LoVo (cell line): Measurements from ENCODE around the gene LPIN3.

Experiments
- DNase-seq: peaks from one replicate; pipeline ENCODE4 v3.0.0-alpha.2; 2016; ENCODE audit warnings: low spot score

The LPIN3 gene

DNA sequence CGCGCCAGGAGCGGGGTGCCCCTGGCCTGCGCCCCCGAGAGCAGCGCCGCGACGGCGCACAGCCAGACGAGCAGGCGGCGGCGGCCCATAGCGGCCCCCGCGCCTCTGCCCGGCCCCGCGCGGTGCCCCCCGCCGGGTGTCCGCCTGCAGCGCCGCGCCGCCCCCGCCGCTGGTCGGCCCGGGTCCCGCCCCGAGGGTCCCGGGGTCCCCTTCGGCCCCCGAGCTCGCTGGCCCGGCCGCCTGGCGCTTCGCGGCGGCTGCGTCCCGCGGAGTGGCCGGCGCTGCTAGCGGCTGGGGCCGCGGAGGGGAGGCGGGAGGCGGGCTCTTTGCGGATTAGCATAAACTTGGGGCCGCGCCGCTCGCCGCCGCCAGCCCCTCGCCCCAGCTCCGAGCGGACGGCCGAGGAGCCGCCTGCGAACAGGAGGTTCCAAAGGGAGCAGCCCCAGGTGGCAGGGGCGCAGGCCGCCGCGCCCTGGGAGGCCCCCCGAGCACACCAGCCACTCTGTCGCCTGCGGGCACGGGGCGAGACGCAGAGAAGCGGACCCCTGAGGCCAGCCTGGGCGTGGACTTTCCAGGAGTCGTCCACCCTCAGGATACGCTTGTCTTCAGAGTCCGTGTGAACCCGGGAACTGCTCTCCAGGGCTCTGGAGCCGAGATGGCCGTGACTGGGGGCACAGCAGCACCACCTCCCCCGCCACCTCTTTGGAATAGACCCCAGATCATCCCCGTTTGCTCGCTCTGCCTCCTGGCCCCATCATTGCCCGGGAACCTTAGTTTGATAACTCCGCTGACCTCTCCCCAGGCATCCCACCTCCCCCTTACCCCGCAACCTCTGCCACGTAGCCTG, 26.1 kb downstream of the LPIN3 start, which contains the start of gene EMILIN3:
Gene EMILIN3 (minus strand): TSS at position 273 of the 847 bp plus-strand sequence. CDS start 184 bp downstream, at position 89.
- DNase-seq = no peak

DNA sequence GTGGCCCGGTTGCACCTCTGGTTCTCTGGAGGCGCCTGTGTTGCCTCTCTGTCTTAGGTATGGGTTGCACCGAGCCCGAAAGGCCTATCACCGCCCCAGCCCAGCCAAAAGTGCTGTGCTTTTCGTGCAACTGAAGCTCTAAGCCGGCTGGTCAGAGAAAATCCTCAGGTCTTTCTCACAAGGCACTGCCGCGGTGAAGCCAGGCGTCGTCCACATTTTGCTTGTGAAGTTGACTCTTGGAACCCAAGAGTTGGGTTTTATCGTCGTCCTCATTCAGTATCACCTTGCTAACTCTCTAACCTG, 26.7 kb downstream of the LPIN3 start:
- no peak for DNase-seq

DNA sequence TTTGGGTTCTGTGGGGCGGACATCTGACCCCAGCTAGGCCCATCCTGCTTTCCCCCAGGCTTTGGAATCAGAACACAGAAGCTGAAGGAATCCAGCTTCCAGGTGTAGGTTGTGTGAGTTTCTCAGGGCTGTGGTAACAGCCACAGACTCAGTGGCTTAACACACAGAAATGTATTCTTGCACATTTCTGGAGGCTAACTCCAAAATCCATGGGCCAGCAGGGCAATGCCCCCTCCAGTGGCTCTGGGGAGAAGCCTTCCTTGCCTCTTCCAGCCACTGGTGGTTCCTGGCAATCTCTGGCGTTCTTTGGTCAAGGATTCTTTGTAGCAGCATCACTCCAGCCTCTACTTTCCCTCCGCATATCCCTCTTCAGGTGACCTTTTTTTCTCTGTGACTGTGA, 27.3 kb downstream of the LPIN3 start:
- no peak for DNase-seq

DNA sequence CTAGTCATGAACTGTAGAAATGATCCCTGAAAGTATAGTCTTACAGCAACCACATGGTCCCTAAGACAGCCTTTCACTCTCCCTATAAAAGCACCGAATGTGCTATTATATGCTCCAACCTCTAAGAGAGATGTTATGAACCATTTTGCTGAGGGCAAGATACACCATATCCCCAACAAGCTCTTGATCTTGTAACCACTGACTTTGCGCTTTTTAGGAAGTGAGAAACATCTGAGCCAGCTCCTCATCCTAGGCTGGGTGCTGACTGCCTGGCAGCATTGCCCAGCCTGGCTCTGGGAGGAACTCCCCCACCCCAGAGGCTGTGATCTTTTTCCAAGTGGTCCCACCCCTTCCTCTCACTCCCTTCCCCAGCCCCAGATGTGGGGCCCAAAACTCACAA, 29.1 kb downstream of the LPIN3 start:
- DNase-seq = no peak

DNA sequence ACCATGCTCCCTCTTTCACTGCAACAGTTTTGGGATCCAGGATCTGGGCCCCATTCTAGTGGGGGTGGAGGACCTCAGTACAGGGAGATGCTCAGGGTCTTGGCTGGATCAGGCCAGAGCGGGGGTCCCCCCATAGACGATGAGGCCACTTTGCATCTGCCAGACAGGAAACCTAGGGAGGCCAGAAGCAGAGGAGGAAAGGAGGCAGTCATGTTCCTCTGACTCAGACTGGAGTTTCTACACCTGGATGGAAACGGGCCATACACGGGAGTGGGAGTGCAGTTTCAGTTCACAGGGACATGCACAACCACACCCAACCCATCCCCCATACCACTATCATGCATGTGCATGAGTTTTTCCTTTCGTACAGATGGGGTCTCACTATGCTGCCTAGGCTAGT, 29.6 kb downstream of the LPIN3 start:
- DNase-seq = no peak

DNA sequence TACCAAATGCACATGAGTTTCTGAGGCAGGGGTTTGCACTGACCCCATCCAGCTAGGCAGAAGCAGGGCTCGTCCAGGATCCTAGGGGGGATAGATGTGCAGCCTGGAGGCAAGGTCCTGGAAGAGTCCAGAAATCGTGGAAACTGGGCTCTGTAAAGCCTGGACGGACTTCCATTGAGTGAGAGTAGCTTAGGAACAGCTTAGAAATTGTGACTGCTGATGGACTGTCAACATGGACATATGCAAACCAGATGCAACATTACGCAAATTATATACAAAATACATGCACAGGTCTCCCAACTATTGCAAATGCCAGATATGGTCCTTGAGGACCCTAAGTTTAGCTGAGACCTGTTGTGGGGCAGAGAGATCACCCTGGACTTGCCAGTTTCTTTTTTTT, 30.8 kb downstream of the LPIN3 start:
- no peak for DNase-seq

DNA sequence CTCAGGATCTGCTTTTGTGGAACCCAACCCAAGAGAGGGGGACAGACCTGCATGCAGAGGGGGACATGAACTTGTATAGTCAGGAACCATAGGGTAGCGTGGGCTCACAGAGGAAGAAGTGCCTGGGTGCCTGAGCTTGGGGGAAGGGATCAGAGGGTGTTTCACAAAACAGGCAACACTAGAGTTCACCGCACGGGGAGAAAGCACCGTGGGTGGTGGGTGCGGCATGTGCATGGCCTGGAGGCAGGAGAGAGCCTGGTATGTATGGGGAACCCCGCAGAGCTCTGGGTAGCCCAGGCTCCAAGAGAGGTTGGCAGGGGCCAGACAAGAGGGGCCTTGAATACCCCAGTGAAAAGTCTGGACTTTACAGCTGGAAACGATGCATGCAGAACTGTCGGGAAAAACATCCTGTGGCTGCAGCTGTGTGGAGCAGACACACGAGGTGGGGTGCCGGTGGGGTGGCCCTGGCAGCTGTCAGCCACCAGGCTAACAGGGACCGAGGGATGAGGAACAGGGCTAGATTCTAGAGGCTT, 32.7 kb downstream of the LPIN3 start:
- DNase-seq = no peak

DNA sequence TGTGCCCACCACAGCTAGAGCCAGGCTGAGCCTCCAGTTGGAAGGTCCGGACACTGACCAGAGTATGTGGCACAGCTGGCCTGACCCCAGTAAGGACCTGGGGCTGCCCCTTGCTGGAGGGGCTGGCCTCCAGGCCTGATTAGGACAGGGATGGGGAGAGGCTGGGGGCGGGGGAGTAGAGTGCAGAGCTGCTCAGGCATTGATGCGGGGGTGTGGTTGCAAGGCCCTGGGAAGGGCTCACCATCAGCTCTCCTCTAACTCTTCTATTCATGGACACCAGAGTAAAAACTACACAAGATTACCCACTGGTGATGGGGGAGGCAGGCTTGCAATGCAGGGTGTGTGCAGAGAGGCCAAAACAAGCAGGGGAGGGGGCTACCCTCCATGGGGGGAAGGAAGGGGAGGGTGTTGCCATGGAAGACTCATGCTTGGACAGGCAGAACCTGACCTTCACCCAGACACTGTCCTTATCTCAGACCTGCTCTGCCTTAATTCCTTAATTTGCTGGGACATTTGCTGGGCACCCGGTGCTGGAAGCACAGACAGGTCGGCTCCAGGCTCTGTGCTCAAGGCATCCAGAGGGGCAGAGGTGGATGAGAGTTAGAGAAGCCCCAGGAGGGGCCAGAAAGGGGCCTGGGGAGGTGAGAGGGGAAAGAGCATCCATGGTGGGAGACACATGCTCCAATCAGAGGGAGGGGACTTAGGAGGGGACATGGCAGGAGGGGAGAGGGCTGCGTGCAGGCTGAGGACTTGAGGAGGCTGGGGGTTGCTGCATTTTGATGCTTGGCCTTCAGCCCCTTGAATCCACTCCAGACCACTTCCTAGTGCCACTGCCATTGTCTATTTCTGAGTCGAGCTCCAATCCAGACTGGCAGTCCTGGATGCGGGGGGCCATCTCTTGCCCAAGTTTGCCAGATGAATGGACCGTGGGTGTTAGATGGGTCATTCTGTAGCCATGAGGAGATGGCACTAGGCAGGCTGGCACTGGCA, 33.6 kb downstream of the LPIN3 start:
- DNase-seq = no peak

DNA sequence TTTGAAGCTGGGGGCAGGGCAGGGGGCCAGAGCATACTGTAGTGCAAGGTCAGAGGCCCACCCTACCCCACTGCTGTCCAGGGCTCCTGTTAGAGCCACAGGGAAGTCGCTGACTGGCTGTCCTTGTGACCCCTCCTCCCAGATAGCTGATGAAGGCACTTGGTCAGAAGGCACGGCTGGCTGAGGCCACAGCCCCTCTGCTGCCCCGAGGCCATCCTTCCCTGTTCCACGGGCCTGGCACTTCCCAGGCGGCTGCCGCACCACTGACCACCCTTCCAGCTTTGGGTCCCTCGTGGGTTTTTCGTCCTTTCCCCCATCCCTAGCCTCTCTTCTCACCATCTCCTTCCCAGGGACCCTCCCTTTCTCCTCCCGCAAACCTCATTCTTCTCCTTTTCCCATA, 35.2 kb downstream of the LPIN3 start:
- no peak for DNase-seq

DNA sequence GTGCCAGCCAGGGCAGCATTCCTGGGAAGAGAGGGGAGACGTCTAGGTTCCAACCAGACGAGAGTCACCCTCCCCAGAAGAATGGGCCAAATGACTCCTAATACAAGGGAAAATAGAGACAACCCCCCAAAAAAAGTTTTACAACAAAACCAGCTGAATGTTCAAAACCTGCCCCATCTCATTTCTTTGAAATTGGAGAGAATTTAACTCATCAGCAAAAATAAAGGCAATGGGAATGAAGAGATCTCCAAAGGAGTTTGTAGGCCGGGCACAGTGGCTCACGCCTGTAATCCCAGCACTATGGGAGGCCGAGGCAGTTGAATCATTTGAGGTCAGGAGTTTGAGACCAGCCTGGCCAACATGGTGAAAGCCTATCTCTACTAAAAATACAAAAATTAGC, 35.7 kb downstream of the LPIN3 start:
- no peak for DNase-seq

DNA sequence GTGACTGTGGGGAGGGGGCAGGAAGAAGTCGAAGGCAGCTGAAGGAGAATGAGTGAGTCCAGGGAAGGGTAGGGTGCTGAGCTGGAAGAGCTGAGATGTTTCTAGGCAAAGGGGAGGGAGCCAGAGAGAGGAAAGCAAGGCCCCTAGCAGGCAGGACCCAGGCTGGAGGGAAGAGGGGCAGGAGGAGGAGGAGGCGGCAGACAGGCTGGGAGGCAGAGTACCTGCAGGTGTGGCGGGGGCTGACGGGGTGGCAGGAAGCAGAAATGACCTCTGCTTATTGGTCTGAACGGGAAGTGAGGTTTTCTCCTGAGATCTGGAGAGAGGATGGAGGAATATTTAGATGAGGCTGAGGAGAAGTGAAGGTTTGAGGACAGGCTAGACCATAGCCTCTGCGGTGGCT, 36.7 kb downstream of the LPIN3 start:
- no peak for DNase-seq

DNA sequence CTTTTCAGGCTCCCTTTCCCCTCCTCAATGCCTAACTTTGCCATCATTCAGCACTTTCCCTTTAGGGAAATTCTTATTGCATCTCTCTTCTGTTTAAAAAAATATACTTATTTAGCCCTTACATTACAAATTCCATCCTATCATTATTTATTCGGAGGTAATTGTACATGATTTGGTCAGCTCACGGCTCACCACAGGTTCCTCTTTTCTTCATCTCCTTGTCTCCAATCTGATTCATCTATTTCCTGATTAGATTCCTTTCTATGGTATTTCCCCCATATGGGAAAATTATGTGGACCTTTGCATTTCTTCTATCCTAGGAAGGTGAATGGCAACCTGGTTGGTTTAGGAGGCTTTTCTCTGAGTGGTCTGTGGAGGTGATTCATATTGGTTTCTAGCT, 38.9 kb downstream of the LPIN3 start:
- DNase-seq = no peak

DNA sequence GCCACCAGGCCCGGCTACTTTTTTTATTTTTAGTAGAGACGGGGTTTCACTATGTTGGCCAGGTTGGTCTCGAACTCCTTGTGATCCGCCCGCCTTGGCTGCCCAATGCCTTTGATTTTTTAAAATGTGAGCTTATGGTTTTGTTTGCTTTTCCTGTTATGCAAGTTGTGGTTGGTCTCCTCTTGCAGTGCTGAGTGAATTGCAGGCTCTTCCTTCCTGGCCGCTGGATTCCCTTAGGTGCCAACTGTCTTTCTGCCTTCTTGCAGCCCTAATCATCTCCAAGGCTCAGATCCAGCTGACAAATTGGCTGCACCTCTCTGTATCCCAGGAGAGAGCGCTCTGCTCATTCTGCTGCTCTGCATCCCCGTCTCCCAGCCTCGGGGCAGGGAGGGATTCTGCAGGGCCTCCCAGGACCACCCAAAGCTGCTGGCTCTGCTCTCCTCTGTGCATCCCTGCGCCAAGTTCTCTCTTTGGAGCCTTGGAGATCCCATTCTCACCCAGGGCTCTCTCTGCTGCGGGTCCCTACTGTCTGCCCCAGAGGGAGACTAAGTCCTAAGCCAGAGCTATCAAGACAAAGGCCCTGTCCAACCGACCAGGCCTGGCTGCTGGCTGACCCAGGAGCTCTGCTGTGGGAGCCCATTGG, 40.1 kb downstream of the LPIN3 start:
- no peak for DNase-seq

DNA sequence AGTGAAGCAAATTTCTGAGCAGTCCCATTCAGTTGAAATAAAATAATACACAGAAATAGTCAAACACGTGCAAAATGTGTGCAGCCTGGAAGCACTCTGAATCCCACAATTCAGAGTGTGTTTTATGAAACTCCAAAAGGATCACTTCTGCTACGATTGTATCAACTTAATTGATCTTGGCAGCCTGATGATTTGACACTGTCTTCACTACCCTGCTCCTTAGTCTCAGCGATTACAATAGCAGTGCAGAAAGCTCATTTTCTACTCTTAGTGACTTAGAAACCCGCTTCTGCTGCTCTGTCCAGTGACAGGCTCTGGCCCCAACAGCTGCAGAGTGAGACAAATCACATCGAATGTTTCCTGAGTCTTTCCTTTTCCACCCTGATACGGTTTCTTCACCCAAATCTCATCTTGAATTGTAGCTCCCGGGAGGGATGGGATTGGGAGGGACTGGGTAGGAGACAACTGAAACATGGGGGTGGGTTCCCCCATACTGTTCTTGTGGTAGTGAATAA, 42.2 kb downstream of the LPIN3 start:
- DNase-seq = no peak

DNA sequence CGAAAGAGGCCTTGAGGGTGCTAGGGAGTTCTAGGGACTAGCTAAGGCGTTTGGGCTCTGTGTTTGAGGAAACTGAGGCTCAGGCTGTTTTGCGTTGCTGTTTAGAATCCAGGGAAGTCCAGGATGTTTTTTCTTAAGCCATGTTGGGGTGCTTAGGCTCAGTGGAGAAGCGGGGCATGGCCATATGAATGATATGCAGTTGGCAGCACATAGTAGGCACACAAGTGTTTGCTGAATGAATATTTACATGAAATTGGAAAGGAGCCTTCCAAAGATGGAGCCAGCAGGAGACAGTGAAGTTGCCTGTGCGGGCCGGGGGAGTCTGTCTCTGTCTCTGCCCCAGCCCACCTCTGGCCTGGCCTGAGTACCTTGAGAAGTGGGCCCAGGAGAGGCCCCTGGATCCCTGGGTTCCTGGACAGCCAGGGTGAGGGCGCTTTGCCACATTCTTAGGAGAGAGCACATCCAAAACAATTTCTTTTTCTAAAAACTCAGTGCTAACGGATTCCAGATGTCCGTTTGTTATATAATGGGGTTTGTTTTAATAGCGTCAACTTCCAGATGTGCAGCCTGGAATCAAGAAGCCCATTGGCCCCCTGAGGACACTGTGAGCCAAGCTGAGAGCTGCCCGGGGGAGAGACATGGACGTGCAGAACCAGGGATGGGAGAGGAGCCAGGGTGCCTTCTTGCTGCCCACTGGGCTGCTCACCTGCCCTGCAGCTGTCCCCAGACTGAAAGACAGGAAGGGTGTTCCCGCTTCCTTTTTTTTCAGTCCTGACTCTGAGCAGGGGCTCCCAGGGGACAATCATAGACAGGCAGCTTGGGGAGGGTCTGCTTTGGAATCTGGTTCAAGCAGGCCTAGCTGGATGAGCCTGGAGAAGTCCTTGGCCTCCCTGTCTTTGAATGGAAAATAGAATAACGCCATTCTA, 46.1 kb downstream of the LPIN3 start:
- no peak for DNase-seq

DNA sequence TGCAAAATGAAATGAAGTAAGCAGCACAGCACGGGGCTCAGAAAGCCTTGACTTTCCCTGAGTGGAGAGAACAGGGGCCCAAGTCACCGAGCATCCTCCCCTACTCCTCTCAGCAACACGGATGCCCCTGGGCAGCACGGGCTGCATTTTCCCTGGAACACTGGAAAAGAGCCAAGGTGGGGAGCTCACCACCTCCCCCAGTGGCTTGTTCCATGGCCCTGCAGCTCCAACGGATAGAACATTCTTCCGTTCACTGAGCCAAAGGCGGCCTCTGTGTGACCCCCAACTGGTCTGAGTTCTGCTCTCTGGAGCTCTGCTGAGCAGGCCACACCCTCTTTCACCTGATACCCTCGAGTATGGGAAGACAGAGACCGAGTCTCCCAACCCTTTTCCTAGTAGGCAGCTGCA, 46.8 kb downstream of the LPIN3 start:
- DNase-seq = no peak

DNA sequence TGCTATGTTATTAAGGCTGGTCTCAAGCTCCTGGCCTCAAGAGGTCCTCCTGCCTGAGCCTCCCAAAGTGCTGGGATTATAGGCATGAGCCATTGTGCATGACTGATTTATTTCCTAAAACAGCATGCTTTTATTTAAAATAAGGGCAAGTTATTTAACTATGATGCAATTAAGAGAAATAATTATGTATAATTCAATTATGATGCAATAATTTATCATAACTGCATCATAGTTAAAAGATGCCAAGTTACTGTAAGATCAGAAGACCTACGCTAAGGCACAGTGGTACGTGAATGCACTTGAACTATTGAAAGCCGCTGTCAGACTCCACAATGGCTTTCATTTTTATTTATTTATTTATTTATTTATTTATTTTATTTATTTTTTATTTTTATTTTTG, 50.3 kb downstream of the LPIN3 start:
- DNase-seq = no peak

DNA sequence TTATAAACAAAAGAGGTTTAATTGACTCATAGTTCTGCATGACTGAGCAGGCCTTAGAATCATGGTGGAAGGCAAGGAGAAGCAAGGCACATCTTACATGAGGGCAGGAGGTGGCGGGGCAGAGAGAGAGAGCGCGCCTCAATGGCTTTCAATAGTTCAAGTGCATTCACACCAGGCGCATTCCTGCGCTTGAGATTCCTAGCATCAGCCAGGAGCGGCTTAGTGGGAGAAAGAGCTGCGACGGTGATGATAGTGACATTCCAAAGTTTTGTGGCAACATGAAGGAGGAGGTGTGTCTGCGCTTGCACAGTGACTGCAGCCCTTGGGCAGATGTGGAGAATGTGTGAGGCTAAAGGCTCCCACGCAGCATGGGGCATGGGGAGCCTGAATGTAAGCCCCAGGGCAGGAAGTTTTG, 51.0 kb downstream of the LPIN3 start:
- no peak for DNase-seq

DNA sequence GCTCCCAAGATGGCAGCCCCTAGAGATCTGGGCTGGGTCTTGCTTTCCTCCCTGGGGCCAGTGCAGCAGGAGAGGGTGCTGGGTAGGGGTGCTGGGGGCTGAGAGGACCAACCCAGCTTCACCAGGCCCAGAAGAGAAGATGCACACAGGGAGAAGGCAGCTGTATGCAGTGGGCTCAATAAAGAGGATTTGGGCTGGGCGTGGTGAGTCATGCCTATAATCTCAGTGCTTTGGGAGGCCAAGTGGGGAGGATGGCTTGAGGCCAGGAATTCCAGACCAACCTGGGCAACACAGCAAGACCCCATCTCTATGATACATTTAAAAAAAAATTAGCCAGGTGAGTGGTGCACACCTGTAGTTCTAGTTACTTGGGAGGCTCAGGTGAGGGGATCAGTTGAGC, 51.7 kb downstream of the LPIN3 start:
- DNase-seq = no peak

DNA sequence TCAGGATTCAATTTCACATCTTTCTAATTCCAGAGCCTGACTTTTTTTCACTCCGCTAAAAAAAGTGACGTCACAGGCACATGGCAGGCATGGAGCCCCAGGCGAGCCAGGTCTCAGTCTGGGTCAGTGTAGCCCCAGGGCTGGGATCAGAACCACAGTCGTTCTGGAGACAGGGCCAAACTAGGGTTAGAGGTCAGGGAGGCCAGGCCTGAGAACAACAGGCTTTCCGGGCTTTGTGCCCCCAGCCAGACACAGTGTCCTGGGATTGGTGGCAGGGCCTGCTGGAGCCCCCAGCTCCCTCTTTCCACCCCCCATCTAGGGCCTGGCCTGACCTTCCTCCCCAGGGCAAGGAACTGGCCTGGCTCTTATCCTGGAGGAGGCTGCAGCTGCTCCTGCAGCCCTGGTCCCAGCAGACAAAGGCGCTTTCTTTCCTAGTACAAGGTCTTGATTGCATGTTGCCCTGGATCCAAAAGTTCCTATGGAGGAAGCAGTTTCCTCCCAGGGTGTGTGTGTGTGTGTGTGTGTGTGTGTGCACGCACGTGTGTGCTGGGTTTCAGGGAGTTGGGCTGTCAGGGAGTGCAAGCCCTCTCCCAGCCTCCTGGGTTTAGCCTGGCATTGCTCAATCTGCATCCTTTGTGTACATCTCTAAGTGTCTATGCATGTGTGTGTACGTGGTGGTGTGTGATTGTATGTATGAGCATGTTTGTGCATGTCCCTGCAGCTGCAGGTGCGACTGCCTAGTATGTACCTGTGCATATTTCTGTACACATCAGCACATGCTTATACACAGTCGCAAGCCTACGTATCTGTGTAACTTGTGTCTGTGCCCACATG, 52.5 kb downstream of the LPIN3 start:
- DNase-seq = no peak
